GM18868 (cell line): ENCODE data around the gene HMCN2.

Experiments
- ATAC-seq: cut with Tn5 transposase; IDR thresholded peaks from one replicate; pipeline ENCODE4 v1.9.1; 2021; ENCODE audit warnings: mild to moderate bottlenecking, moderate library complexity; ENCODE audit not compliant: unreplicated experiment

The HMCN2 gene, protein sequence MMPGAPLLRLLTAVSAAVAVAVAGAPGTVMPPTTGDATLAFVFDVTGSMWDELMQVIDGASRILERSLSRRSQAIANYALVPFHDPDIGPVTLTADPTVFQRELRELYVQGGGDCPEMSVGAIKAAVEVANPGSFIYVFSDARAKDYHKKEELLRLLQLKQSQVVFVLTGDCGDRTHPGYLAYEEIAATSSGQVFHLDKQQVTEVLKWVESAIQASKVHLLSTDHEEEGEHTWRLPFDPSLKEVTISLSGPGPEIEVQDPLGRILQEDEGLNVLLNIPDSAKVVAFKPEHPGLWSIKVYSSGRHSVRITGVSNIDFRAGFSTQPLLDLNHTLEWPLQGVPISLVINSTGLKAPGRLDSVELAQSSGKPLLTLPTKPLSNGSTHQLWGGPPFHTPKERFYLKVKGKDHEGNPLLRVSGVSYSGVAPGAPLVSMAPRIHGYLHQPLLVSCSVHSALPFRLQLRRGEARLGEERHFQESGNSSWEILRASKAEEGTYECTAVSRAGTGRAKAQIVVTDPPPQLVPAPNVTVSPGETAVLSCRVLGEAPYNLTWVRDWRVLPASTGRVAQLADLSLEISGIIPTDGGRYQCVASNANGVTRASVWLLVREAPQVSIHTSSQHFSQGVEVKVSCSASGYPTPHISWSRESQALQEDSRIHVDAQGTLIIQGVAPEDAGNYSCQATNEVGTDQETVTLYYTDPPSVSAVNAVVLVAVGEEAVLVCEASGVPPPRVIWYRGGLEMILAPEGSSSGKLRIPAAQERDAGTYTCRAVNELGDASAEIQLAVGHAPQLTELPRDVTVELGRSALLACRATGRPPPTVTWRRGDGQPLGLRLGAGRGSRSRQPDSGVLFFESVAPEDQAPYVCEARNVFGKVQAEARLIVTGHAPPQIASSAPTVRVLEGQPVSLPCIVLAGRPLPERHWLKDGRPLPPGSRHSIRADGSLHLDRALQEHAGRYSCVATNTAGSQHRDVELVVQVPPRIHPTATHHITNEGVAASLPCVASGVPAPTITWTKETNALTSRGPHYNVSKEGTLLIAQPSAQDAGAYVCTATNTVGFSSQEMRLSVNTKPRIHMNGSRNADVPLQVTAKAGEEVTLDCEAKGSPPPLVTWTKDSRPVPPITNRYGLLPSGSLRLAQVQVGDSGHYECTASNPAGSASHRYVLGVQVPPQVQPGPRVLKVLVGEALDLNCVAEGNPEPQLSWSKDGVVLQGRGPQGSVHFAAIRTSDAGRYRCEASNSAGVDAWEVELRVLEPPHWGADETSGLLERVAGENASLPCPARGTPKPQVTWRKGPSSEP (N-terminal part only)

GRCh38 chr9:130265431-130266235 lies at the start of gene HMCN2:
Gene HMCN2, plus strand, starts transcription at chr9:130265760. Its CDS starts 119 bp downstream, at chr9:130265879.
- ATAC-seq = no peak

- ATAC-seq = no peak
These were observed 47.7 kb upstream of the HMCN2 start for GRCh38 chr9:130217838-130218237.

DNA sequence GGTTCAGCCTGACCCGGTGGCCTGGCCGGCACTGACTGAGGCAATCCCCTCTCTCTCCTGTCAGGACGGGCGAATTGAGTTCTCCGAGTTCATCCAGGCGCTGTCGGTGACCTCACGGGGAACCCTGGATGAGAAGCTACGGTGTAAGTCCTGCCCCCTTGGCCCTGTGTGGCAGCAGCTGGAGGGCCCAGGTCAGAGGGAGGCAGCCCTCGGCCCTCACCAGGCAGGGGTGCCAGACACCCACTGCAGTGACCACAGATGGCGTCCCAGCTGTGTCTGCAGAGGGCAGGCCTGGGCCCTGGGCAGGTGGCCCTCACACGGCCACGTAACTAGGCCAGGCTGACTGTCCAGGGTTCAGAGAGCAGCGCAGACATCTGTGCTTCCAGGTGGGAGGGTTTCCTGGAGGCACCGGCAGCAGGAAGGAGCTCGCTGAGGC lies 45.9 kb upstream of the HMCN2 start:
- ATAC-seq = no peak

DNA sequence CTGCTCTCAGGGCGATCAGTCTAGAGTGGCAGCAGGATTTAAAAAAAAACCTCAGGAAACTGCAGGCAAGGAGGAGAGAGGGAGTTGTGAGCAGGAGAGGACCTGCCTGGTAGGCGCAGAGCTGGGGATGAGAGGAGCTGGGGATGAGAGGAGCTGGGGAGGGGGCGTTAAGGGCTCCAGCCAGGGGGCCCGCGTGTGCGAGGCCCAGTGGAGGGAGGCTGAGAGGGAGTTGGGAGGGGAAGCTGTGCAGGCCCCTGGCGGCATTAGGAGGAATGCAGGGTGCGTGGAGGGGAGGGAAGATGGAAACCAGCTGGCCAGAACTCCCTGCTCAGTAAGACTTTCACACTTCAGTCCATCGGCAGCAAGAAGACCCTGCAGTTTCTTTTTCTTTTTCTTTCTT lies 45.2 kb upstream of the HMCN2 start:
- no peak for ATAC-seq

GRCh38 chr9:130222833-130223232 lies 42.7 kb upstream of the HMCN2 start:
- no peak for ATAC-seq

DNA sequence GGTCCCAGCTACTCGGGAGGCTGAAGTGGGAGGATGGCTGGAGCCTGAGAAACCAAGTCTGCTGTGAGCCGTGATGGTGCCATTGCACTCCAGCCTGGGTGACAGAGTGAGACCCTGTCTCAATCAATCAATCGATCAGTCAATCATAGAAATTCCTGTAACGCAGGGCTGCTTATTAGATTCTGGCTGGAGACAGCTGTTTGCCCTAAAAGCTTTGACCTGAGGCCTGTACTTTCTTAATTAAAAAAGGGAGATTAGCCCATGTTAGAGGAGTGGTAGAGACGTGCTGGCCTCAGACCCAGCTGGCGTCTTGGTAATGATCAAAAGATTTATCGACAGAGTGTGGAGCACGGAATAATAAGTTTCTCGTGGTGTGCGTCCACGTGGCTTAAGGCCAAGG lies 40.5 kb upstream of the HMCN2 start:
- ATAC-seq = no peak

GRCh38 chr9:130225586-130225985 lies 40.0 kb upstream of the HMCN2 start:
- no peak for ATAC-seq

GRCh38 chr9:130226112-130226511 lies 39.4 kb upstream of the HMCN2 start:
- ATAC-seq = no peak

DNA sequence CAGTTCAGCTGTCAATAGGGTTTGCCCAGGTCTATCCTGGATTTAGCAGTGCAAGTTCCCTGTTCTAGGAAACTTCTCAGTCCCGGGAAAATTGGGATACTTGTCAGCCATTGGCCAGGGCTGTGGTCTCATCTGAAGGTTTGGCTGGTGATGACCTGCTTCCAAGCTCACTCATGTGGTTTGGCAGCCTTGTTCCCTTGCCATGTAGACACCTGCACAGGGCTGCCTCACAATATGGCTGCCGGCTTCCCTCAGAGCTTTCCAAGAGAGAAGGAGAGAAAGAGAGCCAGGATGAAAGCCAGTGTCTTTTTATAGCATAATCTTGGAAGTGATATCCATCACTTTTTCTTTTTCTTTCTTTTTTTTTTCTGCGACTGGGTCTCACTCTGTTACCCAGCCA lies 37.7 kb upstream of the HMCN2 start:
- ATAC-seq = no peak

- no peak for ATAC-seq
These were observed 35.8 kb upstream of the HMCN2 start for GRCh38 chr9:130229759-130230158.

DNA sequence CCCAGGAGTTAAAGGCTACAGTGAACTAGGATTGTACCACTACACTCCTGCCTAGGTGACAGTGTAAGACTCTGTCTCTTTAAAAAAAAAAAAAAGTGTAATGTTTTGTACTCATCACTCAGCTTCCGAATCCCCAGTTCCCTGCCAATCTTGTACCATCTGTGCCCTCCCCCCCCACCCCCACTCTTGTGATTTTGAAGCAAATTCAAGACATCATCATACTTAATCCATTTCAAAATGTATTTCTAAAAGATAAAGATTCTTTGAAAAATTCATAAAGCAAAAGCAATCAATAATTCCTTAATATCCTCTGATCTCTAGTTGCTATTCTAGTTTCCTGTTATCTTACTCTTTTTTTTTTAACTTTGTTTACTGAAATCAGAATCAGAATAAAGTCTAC lies 34.9 kb upstream of the HMCN2 start:
- ATAC-seq = no peak

GRCh38 chr9:130232899-130233586 lies 32.5 kb upstream of the HMCN2 start:
- no peak for ATAC-seq

DNA sequence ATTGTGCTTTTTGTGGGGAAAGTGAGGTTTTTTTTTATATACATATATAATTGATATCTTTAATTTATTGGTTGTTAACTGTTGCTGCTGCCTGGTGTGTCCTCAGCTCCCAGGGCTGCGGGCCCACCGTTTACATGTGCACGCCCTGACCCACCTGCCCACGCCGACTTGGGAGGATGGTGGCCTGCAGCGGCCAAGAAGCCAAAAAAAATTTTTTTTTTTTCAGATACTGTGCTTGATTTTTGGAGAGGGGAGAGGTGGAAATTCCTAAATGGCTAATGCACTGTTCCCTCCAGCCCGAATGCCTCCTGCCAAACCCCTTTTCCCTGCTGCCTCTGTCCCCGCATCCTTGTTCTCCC lies 32.0 kb upstream of the HMCN2 start:
- no peak for ATAC-seq

DNA sequence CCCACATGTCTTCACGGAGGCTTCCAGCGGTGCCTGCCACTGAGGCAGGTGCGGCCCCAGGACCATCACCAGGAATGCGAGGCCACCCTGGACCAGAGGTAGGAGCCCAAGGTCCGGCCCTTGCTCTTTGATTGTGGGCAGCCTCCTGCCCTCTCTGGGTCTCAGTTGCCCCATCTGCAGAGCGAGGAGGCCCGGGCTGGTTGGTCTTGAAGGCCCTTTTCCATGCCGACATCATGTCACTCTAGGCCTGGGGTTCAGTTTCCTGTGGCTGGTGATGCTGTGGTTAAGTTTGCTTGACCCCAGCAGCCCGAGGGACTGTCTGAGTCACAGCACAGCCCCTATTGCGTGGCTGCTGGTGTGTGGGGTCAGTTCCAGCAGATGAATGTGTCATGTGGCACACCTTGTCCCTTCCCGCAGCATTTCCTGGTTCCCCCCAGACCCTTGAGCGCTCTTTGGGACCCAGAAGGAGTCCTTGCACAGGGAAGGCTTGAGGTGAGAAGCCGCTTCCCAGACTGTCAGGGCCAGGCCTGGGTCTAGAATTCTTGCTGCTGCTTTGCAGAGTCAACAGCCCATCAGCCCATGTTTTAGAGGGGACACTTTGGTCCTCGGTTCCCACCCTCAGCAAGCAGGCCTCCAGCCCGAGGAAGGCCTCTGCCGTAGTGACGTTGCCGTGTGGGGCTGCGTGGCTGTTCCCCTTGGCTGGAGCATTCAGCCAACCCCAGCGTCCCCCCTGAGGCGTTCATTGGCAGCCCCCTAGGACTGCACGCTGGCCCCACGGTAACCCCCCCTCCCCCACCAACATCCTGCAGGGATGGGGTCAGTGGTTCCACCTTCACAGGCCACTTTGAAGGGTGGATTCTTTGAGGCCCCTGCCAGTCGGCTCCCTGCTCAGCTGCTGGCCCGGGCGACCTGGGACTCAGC lies 31.0 kb upstream of the HMCN2 start:
- no peak for ATAC-seq

DNA sequence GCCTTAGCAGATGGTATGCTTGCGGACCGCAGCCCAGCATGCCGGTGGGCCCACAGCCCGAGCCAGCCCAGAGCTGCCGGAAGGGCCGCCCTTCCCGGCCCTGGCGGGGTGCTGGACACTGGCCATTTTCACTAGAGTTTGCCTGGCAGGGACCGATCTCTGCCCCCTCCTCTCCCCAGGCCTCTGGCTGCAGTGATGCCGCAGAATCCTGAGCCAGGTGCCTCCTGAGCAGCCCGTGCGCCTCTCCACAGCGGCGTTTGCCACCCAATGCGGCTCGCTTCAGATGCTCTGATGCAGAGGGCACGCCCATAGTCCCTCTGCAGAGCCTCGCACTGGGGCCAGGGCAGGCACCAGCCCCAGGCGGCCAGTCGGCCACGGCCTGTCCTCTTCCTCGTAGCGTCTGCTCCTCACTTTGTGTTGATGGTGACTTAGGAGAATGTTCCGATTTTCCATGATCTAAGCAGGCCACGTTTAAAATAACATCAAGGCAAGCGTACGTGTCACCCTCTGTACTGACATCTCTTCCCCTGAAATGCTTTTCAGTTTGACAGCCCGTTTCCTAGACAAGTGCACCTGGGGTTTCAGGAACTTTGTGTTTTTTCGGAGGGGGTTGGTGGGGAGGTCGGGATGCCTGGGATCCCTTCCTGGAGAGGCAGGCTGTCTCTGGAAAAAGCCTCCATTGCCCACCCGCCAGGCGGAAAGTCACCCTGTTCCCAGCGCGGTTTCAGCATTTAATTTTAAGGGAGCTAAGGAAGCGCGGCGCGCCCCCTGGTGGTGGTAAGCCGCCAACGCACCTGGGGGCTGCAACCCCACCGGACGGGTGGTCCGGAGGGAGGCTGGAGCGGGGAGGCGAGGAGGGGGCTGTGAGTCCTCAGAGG lies 29.8 kb upstream of the HMCN2 start:
- ATAC-seq = no peak

- no peak for ATAC-seq
These were observed 29.0 kb upstream of the HMCN2 start for GRCh38 chr9:130236436-130236985.

DNA sequence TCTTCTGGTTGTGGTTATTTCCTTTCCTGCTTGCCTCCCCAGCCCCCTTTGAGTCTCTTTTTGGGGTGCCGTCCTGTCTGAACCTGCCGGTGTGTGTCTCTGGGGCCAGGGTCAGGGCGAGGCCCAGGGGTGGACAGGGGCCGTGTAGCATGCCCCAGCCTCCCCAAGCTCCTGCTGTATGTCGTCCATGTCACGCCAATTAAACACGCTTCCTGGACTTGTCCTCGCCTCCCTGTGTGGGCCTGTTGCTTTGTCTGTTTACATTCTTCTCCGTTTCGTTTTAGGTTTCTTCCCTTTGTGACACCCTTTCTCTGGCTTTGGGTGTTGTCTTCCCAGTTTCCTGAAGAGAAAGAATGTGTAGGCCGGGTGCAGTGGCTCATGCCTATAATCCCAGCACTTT lies 28.5 kb upstream of the HMCN2 start:
- ATAC-seq = no peak
